Prostate gland (tissue), 2 donors: ENCODE data around the gene PNLIP. TPM values are rescaled to one million over a fixed set of nuclear protein-coding genes. Genes with fewer than 3 reads are reported as not detected.

Source experiments
- small RNA-seq, 2 donors: library from RNA; depleted of rRNA; stranded (forward); fragments of <200 nt; gene quantifications; one replicate each; pipeline ENCODE3, GENCODE V24; 2016
- total RNA-seq, 2 donors: library from RNA; depleted of rRNA; stranded (reverse); fragments of >200 nt; gene quantifications; one replicate each; pipeline ENCODE4 v1.1.0, GENCODE V29; 2016

The PNLIP gene
- total RNA-seq, 2 donors from 2014 or later: not detected

Small RNA genes within 50 kb of the gene (small RNA-seq; reads per million reads assigned to genes)
- gene RNU6-1090P: 0 reads per million in 2 donors

Other genes starting within 250 kb of the PNLIP start
- 10 to 100 TPM in 1 of 2 donors, not detected in 1; 47.1 TPM for gene CCDC172, start 221.5 kb upstream of the PNLIP start, total RNA-seq
- under 1 TPM in 1 of 2 donors, not detected in 1; 0.14 TPM for gene PNLIPRP3, start 118.1 kb upstream of the PNLIP start, total RNA-seq
- not detected for gene PNLIPRP1, start 45.0 kb downstream of the PNLIP start, total RNA-seq
- not detected for gene PNLIPRP2, start 75.0 kb downstream of the PNLIP start, total RNA-seq
- gene HSPA12A, start 196.6 kb downstream of the PNLIP start, total RNA-seq: 10 to 100 TPM in 1 of 2 donors, 1 to 10 TPM in 1; 5.7 to 19.4 TPM